LHCN-M2 (cell line): ENCODE data around the gene EHD4. TPM values are rescaled to one million over a fixed set of nuclear protein-coding genes. Genes with fewer than 3 reads are reported as not detected.

Source experiments
- total RNA-seq: library from RNA; depleted of rRNA; stranded (reverse); fragments of >200 nt; gene quantifications from 2 replicates; pipeline ENCODE4 v1.2.3, GENCODE V29; 2014; rRNA removed

Gene EHD4
- total RNA-seq, 1 experiment from 2014 or later, result 19.8 TPM

Other genes starting within 250 kb of the EHD4 start
- 18.3 and 20.7 TPM in 2 replicates for gene MAPKBP1, start 198.1 kb downstream of the EHD4 start, total RNA-seq
- 3.7 and 5.7 TPM in 2 replicates for gene JMJD7, start 144.5 kb downstream of the EHD4 start, total RNA-seq
- 1.2 and 1.3 TPM in 2 replicates for gene PLA2G4B, start 133.7 kb downstream of the EHD4 start, total RNA-seq
- gene SPTBN5, start 78.5 kb downstream of the EHD4 start, total RNA-seq, result 0.69 and 0.90 TPM in 2 replicates
- not detected in 2 replicates for gene PLA2G4E, start 48.5 kb upstream of the EHD4 start, total RNA-seq
- not detected in 2 replicates for gene PLA2G4D, start 122.0 kb upstream of the EHD4 start, total RNA-seq
- not detected in 2 replicates for gene PLA2G4F, start 184.1 kb upstream of the EHD4 start, total RNA-seq
- gene VPS39, start 235.7 kb upstream of the EHD4 start, total RNA-seq, result 31.1 and 40.4 TPM in 2 replicates